ENCODE measurements around the gene TSPAN2.

Gene TSPAN2

DNA sequence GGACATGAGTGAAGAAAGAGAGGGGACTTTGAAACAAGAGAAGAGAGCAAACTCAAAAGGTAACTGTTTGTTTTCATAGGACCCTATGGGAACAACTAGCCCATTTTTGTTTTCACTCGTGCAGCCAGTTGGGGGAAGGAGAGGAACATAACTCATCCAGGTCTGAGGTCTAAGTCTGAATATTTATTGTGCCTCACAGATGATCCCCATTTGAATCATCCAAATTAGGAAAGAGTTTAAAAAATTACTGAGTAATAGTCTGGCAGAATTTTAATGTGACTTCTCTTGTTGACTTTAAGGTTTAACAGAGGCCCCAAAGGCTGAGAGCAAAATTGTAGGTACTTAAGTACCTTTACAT lies 10.4 kb upstream of the TSPAN2 start:
- Histone ChIP-seq H3K4me2 (ENCODE audit: low read depth, low read length, poor library complexity, severe bottlenecking) (peak overlapping the region; percentile 97), H2AFZ (ENCODE audit: low read length) (peak overlapping the region; percentile 80)

DNA sequence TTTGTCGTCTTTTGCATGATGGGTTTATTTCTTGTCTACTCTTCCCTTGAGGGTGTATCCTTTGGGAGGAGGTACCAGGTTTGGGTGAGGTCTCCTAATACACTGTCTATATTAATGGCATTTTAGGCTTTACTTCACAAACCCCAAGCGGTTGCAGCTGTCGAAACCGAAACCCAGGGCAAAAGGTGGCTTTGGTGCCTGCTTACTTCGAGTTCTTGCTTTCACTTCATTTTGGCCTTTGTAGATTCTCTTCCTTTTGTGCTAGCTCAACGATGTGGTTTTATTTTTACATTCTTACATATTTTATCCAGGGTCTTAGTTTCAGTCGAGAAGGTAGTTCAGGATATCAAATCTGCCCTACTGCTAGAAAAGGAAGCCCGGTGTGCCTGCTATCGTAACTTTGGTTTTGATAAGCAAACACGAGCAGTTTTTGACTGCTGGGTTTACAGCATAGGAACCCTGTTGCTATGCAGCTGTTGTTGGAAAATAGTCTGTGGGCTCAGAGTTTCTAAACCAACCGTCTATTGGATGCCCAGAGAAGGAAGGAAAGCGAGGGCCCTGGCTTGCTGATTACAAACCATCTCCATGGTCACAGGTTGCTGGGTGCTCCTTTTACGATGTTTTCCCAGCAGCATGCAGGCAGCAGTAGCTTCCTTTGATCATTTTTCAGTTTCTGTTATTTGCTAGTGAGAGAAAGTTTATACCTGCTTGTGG lies 9.8 kb upstream of the TSPAN2 start:
- Histone ChIP-seq H3F3A (ENCODE audit: low read depth) (peaks cover 12% of the 10 kb centered on the region; the same call in 1 of the 2 replicates), H4K20me1 (ENCODE audit: insufficient read depth, low read length, poor library complexity, severe bottlenecking) (no peaks in the 10 kb centered on the region), H3K27me3 (ENCODE audit: insufficient read depth, low read length, poor library complexity, severe bottlenecking) (no peaks in the 10 kb centered on the region), H3K36me3 (ENCODE audit: insufficient read depth, low read length) (no peaks in the 10 kb centered on the region), H2AFZ (ENCODE audit: low read length) (peak overlapping the region; percentile 80), H3K9ac (ENCODE audit: low read depth, low read length, poor library complexity, severe bottlenecking) (peak overlapping the region; percentile 79), H3K4me1 (ENCODE audit: insufficient read depth, low read length, poor library complexity, severe bottlenecking) (peaks cover 21% of the 10 kb centered on the region), H3K9me2 (replicated peaks; ENCODE audit: low read depth, low read length) (no peaks in the 10 kb centered on the region), H3K4me2 (ENCODE audit: low read depth, low read length, poor library complexity, severe bottlenecking) (peak overlapping the region; percentile 97), H3K9me3 (ENCODE audit: insufficient read depth, low read depth, low read length) (no peaks in the 10 kb centered on the region), H3K79me2 (ENCODE audit: insufficient read depth, low read length) (no peaks in the 10 kb centered on the region), H3K4me3 (ENCODE audit: low read length, poor library complexity, severe bottlenecking) (peak overlapping the region; percentile 80)
- TF ChIP-seq, protein P1, sequence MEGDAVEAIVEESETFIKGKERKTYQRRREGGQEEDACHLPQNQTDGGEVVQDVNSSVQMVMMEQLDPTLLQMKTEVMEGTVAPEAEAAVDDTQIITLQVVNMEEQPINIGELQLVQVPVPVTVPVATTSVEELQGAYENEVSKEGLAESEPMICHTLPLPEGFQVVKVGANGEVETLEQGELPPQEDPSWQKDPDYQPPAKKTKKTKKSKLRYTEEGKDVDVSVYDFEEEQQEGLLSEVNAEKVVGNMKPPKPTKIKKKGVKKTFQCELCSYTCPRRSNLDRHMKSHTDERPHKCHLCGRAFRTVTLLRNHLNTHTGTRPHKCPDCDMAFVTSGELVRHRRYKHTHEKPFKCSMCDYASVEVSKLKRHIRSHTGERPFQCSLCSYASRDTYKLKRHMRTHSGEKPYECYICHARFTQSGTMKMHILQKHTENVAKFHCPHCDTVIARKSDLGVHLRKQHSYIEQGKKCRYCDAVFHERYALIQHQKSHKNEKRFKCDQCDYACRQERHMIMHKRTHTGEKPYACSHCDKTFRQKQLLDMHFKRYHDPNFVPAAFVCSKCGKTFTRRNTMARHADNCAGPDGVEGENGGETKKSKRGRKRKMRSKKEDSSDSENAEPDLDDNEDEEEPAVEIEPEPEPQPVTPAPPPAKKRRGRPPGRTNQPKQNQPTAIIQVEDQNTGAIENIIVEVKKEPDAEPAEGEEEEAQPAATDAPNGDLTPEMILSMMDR (conservative IDR thresholded peaks at IDR 0.05; ENCODE audit: low read length), result no peak
- TF ChIP-seq EZH2phosphoT487 (IDR thresholded peaks at IDR 0.05; ENCODE audit: borderline replicate concordance), result no peak

More for the DNA sequence above, 10.4 kb upstream of the TSPAN2 start:
- Histone ChIP-seq H3K9me2 (replicated peaks; ENCODE audit: low read depth, low read length) (no peaks in the 10 kb centered on the region), H3F3A (ENCODE audit: low read depth) (peaks cover 12% of the 10 kb centered on the region; the same call in 1 of the 2 replicates), H3K36me3 (ENCODE audit: insufficient read depth, low read length) (no peaks in the 10 kb centered on the region), H3K27me3 (ENCODE audit: insufficient read depth, low read length, poor library complexity, severe bottlenecking) (no peaks in the 10 kb centered on the region), H3K4me1 (ENCODE audit: insufficient read depth, low read length, poor library complexity, severe bottlenecking) (peaks cover 21% of the 10 kb centered on the region), H3K4me3 (ENCODE audit: low read length, poor library complexity, severe bottlenecking) (peak overlapping the region; percentile 80), H3K79me2 (ENCODE audit: insufficient read depth, low read length) (no peaks in the 10 kb centered on the region), H3K9ac (ENCODE audit: low read depth, low read length, poor library complexity, severe bottlenecking) (peak overlapping the region; percentile 79), H3K9me3 (ENCODE audit: insufficient read depth, low read depth, low read length) (no peaks in the 10 kb centered on the region), H4K20me1 (ENCODE audit: insufficient read depth, low read length, poor library complexity, severe bottlenecking) (no peaks in the 10 kb centered on the region)
- TF ChIP-seq, protein P1 (conservative IDR thresholded peaks at IDR 0.05; ENCODE audit: low read length), result no peak
- no peak for TF ChIP-seq EZH2phosphoT487 (IDR thresholded peaks at IDR 0.05; ENCODE audit: borderline replicate concordance)

DNA sequence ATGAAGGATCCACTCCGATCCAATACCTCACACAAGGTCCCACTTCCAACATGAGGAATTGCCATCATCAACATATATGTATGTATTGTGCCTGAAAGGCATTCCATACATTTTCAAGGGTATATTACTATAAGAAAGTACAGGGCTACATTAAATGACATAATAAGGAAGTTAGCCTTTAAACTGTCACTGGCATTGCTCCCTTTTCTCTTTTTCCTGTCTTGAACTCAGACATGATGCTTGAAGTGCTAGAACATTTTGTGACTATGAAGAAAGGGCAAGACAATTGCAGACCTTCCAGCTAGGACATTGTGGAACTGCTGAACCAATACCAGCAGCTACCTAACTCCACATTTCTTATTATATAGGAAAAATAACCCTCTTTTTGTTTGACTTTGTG lies 2.9 kb upstream of the TSPAN2 start:
- Histone ChIP-seq H3K4me2 (ENCODE audit: low read depth, low read length, poor library complexity, severe bottlenecking) (peak overlapping the region; percentile 35), H4K20me1 (ENCODE audit: insufficient read depth, low read length, poor library complexity, severe bottlenecking) (no peaks in the 10 kb centered on the region), H2AFZ (ENCODE audit: low read length) (peak overlapping the region; percentile 92), H3K9ac (ENCODE audit: low read depth, low read length, poor library complexity, severe bottlenecking) (peak overlapping the region; percentile 42), H3K9me2 (replicated peaks; ENCODE audit: low read depth, low read length) (no peaks in the 10 kb centered on the region), H3K4me3 (ENCODE audit: low read length, poor library complexity, severe bottlenecking) (no peak overlapping the region), H3K36me3 (ENCODE audit: insufficient read depth, low read length) (no peaks in the 10 kb centered on the region), H3K27me3 (ENCODE audit: insufficient read depth, low read length, poor library complexity, severe bottlenecking) (no peaks in the 10 kb centered on the region), H3K79me2 (ENCODE audit: insufficient read depth, low read length) (no peaks in the 10 kb centered on the region; the same call in 1 of the 2 replicates), H3K9me3 (ENCODE audit: insufficient read depth, low read depth, low read length) (0 out of 2 replicates have a peak, but pooled peaks cover 3% of the 10 kb centered on the region), H3K4me1 (ENCODE audit: insufficient read depth, low read length, poor library complexity, severe bottlenecking) (peaks cover 10% of the 10 kb centered on the region), H3F3A (ENCODE audit: low read depth) (no peaks in the 10 kb centered on the region)
- TF ChIP-seq, protein P1 (conservative IDR thresholded peaks at IDR 0.05; ENCODE audit: low read length), result no peak
- no peak for TF ChIP-seq EZH2phosphoT487 (IDR thresholded peaks at IDR 0.05; ENCODE audit: borderline replicate concordance)
